ENCODE results near the gene PRRT4.

Gene PRRT4

GRCh38 chr7:128349466-128349825, 12.0 kb downstream of the PRRT4 start:
- no peak for DNase-seq (ENCODE audit: low read depth in 1 of 2, low spot score in 1 of 2)

- peak in 1 of 2 donors; percentile 44 for DNase-seq (ENCODE audit: low read depth in 1 of 2, low spot score in 1 of 2)
Measured at GRCh38 chr7:128347647-128348097, 13.8 kb downstream of the PRRT4 start.

GRCh38 chr7:128344431-128344774, 17.1 kb downstream of the PRRT4 start:
- no peak for DNase-seq (ENCODE audit: low read depth in 1 of 2, low spot score in 1 of 2)

- peak; percentile 69 to 70 for DNase-seq (ENCODE audit: low read depth in 1 of 2, low spot score in 1 of 2)
Measured at GRCh38 chr7:128343554-128344430, 17.7 kb downstream of the PRRT4 start, which contains the start of gene RBM28. TSS of gene RBM28 (minus strand) at chr7:128343908. CDS start at chr7:128343793, 115 bp downstream.

- DNase-seq (ENCODE audit: low read depth in 1 of 2, low spot score in 1 of 2), result no peak
Measured at GRCh38 chr7:128341733-128342132, 19.8 kb downstream of the PRRT4 start.

- DNase-seq (ENCODE audit: low read depth in 1 of 2, low spot score in 1 of 2), result no peak
Measured at GRCh38 chr7:128335730-128336129, 25.8 kb downstream of the PRRT4 start.

- DNase-seq (ENCODE audit: low read depth in 1 of 2, low spot score in 1 of 2), result no peak
Measured at GRCh38 chr7:128324368-128324680, 37.2 kb downstream of the PRRT4 start.

- no peak for DNase-seq (ENCODE audit: low read depth in 1 of 2, low spot score in 1 of 2)
Measured at GRCh38 chr7:128323459-128324367, 37.8 kb downstream of the PRRT4 start.

- no peak for DNase-seq (ENCODE audit: low read depth in 1 of 2, low spot score in 1 of 2)
Measured at GRCh38 chr7:128323040-128323439, 38.5 kb downstream of the PRRT4 start.

- no peak for DNase-seq (ENCODE audit: low read depth in 1 of 2, low spot score in 1 of 2)
Measured at GRCh38 chr7:128322040-128322643, 39.3 kb downstream of the PRRT4 start.

GRCh38 chr7:128321044-128321422, 40.5 kb downstream of the PRRT4 start:
- no peak for DNase-seq (ENCODE audit: low read depth in 1 of 2, low spot score in 1 of 2)

GRCh38 chr7:128318691-128319090, 42.8 kb downstream of the PRRT4 start:
- no peak for DNase-seq (ENCODE audit: low read depth in 1 of 2, low spot score in 1 of 2)

GRCh38 chr7:128311013-128311412, 50.5 kb downstream of the PRRT4 start:
- no peak for DNase-seq (ENCODE audit: low read depth in 1 of 2, low spot score in 1 of 2)

GRCh38 chr7:128310499-128310898, 51.0 kb downstream of the PRRT4 start:
- no peak for DNase-seq (ENCODE audit: low read depth in 1 of 2, low spot score in 1 of 2)

- DNase-seq (ENCODE audit: low read depth in 1 of 2, low spot score in 1 of 2), result no peak
Measured at GRCh38 chr7:128309976-128310375, 51.5 kb downstream of the PRRT4 start.

- DNase-seq (ENCODE audit: low read depth in 1 of 2, low spot score in 1 of 2), result no peak
Measured at GRCh38 chr7:128309124-128309523, 52.4 kb downstream of the PRRT4 start.

GRCh38 chr7:128307061-128307460, 54.4 kb downstream of the PRRT4 start:
- DNase-seq (ENCODE audit: low read depth in 1 of 2, low spot score in 1 of 2), result no peak

GRCh38 chr7:128304212-128304611, 57.3 kb downstream of the PRRT4 start:
- DNase-seq (ENCODE audit: low read depth in 1 of 2, low spot score in 1 of 2), result no peak

- no peak for DNase-seq (ENCODE audit: low read depth in 1 of 2, low spot score in 1 of 2)
Measured at GRCh38 chr7:128303643-128304042, 57.8 kb downstream of the PRRT4 start.

- DNase-seq (ENCODE audit: low read depth in 1 of 2, low spot score in 1 of 2), result no peak
Measured at GRCh38 chr7:128303133-128303532, 58.4 kb downstream of the PRRT4 start.

GRCh38 chr7:128302139-128302538, 59.4 kb downstream of the PRRT4 start:
- no peak for DNase-seq (ENCODE audit: low read depth in 1 of 2, low spot score in 1 of 2)
